OCI-LY1 (cell line): ENCODE results near the gene IMP3.

Source experiments
- EZH2 ChIP-seq: fragments of 200-600 bp; sonication (generic), shearing (Covaris generic); IDR thresholded peaks from 2 replicates; pipeline ENCODE4 v1.8.0; 2017; ENCODE audit warnings: borderline replicate concordance, mixed run types, mild to moderate bottlenecking, antibody characterized with exemption, low read length, moderate library complexity, mixed read lengths
- TF ChIP-seq, protein P1 (sequence below): fragments of 200-600 bp; sonication (generic), shearing (Covaris generic); IDR thresholded peaks from 2 replicates; pipeline ENCODE4 v1.5.1; 2017; ENCODE audit warnings: mild to moderate bottlenecking, antibody characterized with exemption, low read length, moderate library complexity, mixed read lengths

GRCh38 chr15:75639709-75640482 is at the start of gene IMP3:
- no peak for TF ChIP-seq EZH2
- TF ChIP-seq, protein P1, sequence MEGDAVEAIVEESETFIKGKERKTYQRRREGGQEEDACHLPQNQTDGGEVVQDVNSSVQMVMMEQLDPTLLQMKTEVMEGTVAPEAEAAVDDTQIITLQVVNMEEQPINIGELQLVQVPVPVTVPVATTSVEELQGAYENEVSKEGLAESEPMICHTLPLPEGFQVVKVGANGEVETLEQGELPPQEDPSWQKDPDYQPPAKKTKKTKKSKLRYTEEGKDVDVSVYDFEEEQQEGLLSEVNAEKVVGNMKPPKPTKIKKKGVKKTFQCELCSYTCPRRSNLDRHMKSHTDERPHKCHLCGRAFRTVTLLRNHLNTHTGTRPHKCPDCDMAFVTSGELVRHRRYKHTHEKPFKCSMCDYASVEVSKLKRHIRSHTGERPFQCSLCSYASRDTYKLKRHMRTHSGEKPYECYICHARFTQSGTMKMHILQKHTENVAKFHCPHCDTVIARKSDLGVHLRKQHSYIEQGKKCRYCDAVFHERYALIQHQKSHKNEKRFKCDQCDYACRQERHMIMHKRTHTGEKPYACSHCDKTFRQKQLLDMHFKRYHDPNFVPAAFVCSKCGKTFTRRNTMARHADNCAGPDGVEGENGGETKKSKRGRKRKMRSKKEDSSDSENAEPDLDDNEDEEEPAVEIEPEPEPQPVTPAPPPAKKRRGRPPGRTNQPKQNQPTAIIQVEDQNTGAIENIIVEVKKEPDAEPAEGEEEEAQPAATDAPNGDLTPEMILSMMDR, result no peak
